ENCODE measurements around the gene DAB2IP.

The DAB2IP gene

GRCh38 chr9:121732389-121732788, 81.0 kb downstream of the DAB2IP start:
- POLR2A ChIA-PET (ENCODE audit: low non-redundant PET) = no interaction called here
- CTCF ChIA-PET = interaction anchor here (0.6 to 1.3 kb wide), 2 partner anchors 11 to 71 kb away, joined by 3 to 4 read pairs; no protein-coding TSS in a partner anchor

GRCh38 chr9:121732886-121733285, 81.5 kb downstream of the DAB2IP start:
- ChIA-PET POLR2A (ENCODE audit: low non-redundant PET) (interaction anchor here (1.1 kb wide), 1 partner anchor 12 kb away, joined by 3 read pairs; no protein-coding TSS in a partner anchor), CTCF (interaction anchor here (0.6 to 1.3 kb wide), 3 partner anchors 11 to 152 kb away, joined by 3 to 4 read pairs (median 4); no protein-coding TSS in a partner anchor)
- no peak for DNase-seq (ENCODE audit: low spot score)
- no peak for TF ChIP-seq CTCF (conservative IDR thresholded peaks at IDR 0.05; ENCODE audit: low read depth)
- peak overlapping the region; percentile 84 for H3K27ac ChIP-seq

More at GRCh38 chr9:121732389-121732788, 81.0 kb downstream of the DAB2IP start:
- DNase-seq (ENCODE audit: low spot score) = no peak
- H3K27ac ChIP-seq = peak overlapping the region; percentile 47
- no peak for TF ChIP-seq CTCF (conservative IDR thresholded peaks at IDR 0.05; ENCODE audit: low read depth)

GRCh38 chr9:121734465-121734864, 83.0 kb downstream of the DAB2IP start:
- POLR2A ChIA-PET (ENCODE audit: low non-redundant PET) = interaction anchor here (0.7 kb wide), 1 partner anchor 34 kb away, joined by 6 read pairs; no protein-coding TSS in a partner anchor
- CTCF ChIA-PET = interaction anchor here (0.7 to 1.1 kb wide), 4 partner anchors 14 to 325 kb away, joined by 3 to 4 read pairs (median 3); no protein-coding TSS in a partner anchor

GRCh38 chr9:121735065-121735792, 83.8 kb downstream of the DAB2IP start:
- TF ChIP-seq CTCF (conservative IDR thresholded peaks at IDR 0.05; ENCODE audit: low read depth) = no peak; the same call in 1 of the 2 replicates
- POLR2A ChIA-PET (ENCODE audit: low non-redundant PET) = no interaction called here
- peak overlapping the region; percentile 84 for H3K27ac ChIP-seq
- CTCF ChIA-PET = interaction anchor here (0.6 to 1.2 kb wide), 8 partner anchors 17 to 515 kb away, joined by 3 to 5 read pairs (median 3); no protein-coding TSS in a partner anchor
- peak; percentile 64 for DNase-seq (ENCODE audit: low spot score)

More at GRCh38 chr9:121734465-121734864, 83.0 kb downstream of the DAB2IP start:
- no peak for TF ChIP-seq CTCF (conservative IDR thresholded peaks at IDR 0.05; ENCODE audit: low read depth)
- H3K27ac ChIP-seq = peak overlapping the region; percentile 84
- no peak for DNase-seq (ENCODE audit: low spot score)

GRCh38 chr9:121735793-121736770, 84.6 kb downstream of the DAB2IP start:
- CTCF ChIA-PET = interaction anchor here (0.6 to 1.2 kb wide), 5 partner anchors 37 to 295 kb away, joined by 3 to 5 read pairs (median 3); no protein-coding TSS in a partner anchor
- POLR2A ChIA-PET (ENCODE audit: low non-redundant PET) = no interaction called here
- TF ChIP-seq CTCF (conservative IDR thresholded peaks at IDR 0.05; ENCODE audit: low read depth) = no peak
- DNase-seq (ENCODE audit: low spot score) = peak; percentile 85
- peak overlapping the region; percentile 84 for H3K27ac ChIP-seq

Measured in RWPE1 (cell line).